H9 (cell line): Measurements from ENCODE around the gene FAM83E. TPM values are rescaled to one million over a fixed set of nuclear protein-coding genes. Genes with fewer than 3 reads are reported as not detected.

Experiments
- DNase-seq: peaks from one replicate; pipeline ENCODE4 v3.0.0-alpha.2; 2017
- H2AFZ ChIP-seq: one replicate; pipeline ENCODE4 v1.6.1; 2013; ENCODE audit warnings: mild to moderate bottlenecking, low read length, control low read depth, moderate library complexity
- H2AK5ac ChIP-seq: 2 replicates; pipeline ENCODE4 v1.6.1; 2013; ENCODE audit warnings: low read length, control low read depth, mixed read lengths; ENCODE audit not compliant: insufficient read length
- H2BK120ac ChIP-seq: one replicate; pipeline ENCODE4 v1.6.1; 2013; ENCODE audit warnings: low read depth, mild to moderate bottlenecking, low read length, control low read depth, inconsistent platforms; ENCODE audit not compliant: poor library complexity, severe bottlenecking
- H2BK12ac ChIP-seq: 2 replicates; pipeline ENCODE4 v1.6.1; 2013; ENCODE audit warnings: low read length, control low read depth, mixed read lengths, low read depth; ENCODE audit not compliant: insufficient read length
- H2BK15ac ChIP-seq: 2 replicates; pipeline ENCODE4 v1.6.1; 2013; ENCODE audit warnings: low read depth, low read length, control low read depth
- H2BK20ac ChIP-seq: one replicate; pipeline ENCODE4 v1.6.1; 2013; ENCODE audit warnings: low read depth, mild to moderate bottlenecking, low read length, control low read depth, inconsistent platforms; ENCODE audit not compliant: poor library complexity, severe bottlenecking
- H2BK5ac ChIP-seq: 2 replicates; pipeline ENCODE4 v1.6.1; 2013; ENCODE audit warnings: low read length, control low read depth, mixed read lengths; ENCODE audit not compliant: insufficient read length
- H3K14ac ChIP-seq: 2 replicates; pipeline ENCODE4 v1.6.1; 2013; ENCODE audit warnings: low read length, control low read depth; ENCODE audit not compliant: insufficient read depth
- H3K18ac ChIP-seq: 2 replicates; pipeline ENCODE4 v1.6.1; 2013; ENCODE audit warnings: low read depth, mild to moderate bottlenecking, mixed read lengths, low read length, control low read depth; ENCODE audit not compliant: insufficient read length
- H3K23ac ChIP-seq: 2 replicates; pipeline ENCODE4 v1.6.1; 2013; ENCODE audit warnings: low read length, control low read depth, mixed read lengths, low read depth; ENCODE audit not compliant: insufficient read length
- H3K23me2 ChIP-seq: 2 replicates; pipeline ENCODE4 v1.6.1; 2013; ENCODE audit warnings: low read depth, mild to moderate bottlenecking, mixed read lengths, low read length, control low read depth; ENCODE audit not compliant: insufficient read length, poor library complexity, severe bottlenecking
- H3K27ac ChIP-seq: 2 replicates; pipeline ENCODE4 v1.5.1; 2013; ENCODE audit warnings: low read length, control low read depth, mixed read lengths, low read depth; ENCODE audit not compliant: insufficient read length
- H3K27me3 ChIP-seq: 2 replicates; pipeline ENCODE4 v1.6.1; 2013; ENCODE audit warnings: low read length, control low read depth, inconsistent platforms; ENCODE audit not compliant: insufficient read depth
- H3K4ac ChIP-seq: 2 replicates; pipeline ENCODE4 v1.6.1; 2013; ENCODE audit warnings: low read depth, mild to moderate bottlenecking, control low read depth, inconsistent platforms, low read length, moderate library complexity
- H3K4me1 ChIP-seq: 2 replicates; pipeline ENCODE4 v1.6.1; 2013; ENCODE audit warnings: low read length, control low read depth, inconsistent platforms; ENCODE audit not compliant: insufficient read depth
- H3K4me2 ChIP-seq: 2 replicates; pipeline ENCODE4 v1.6.1; 2013; ENCODE audit warnings: low read length, control low read depth, mixed read lengths; ENCODE audit not compliant: insufficient read length, insufficient read depth
- H3K56ac ChIP-seq: 2 replicates; pipeline ENCODE4 v1.6.1; 2013; ENCODE audit warnings: low read depth, mild to moderate bottlenecking, mixed read lengths, low read length, control low read depth; ENCODE audit not compliant: insufficient read length
- H3K79me1 ChIP-seq: 2 replicates; pipeline ENCODE4 v1.6.1; 2013; ENCODE audit warnings: low read depth, mild to moderate bottlenecking, moderate library complexity, low read length, control low read depth, inconsistent platforms; ENCODE audit not compliant: insufficient read depth, poor library complexity, severe bottlenecking
- H3K79me2 ChIP-seq: 2 replicates; pipeline ENCODE4 v1.6.1; 2013; ENCODE audit warnings: low read length, control low read depth, inconsistent platforms; ENCODE audit not compliant: insufficient read depth
- H3K9ac ChIP-seq: 2 replicates; pipeline ENCODE4 v1.6.1; 2013; ENCODE audit warnings: low read length, control low read depth, mixed read lengths; ENCODE audit not compliant: insufficient read length; ENCODE audit errors: extremely low read depth
- H3K9me3 ChIP-seq: one replicate; pipeline ENCODE4 v1.6.1; 2013; ENCODE audit warnings: low read depth, low read length, inconsistent platforms; ENCODE audit not compliant: control insufficient read depth
- H3T11ph ChIP-seq: one replicate; pipeline ENCODE4 v1.6.1; 2013; ENCODE audit warnings: mild to moderate bottlenecking, low read length, control low read depth, inconsistent platforms
- H4K20me1 ChIP-seq: one replicate; pipeline ENCODE4 v1.6.1; 2013; ENCODE audit not compliant: control insufficient read depth, insufficient read length, insufficient read depth
- H4K5ac ChIP-seq: 2 replicates; pipeline ENCODE4 v1.6.1; 2013; ENCODE audit warnings: low read depth, mild to moderate bottlenecking, mixed read lengths, low read length, control low read depth; ENCODE audit not compliant: insufficient read length
- H4K8ac ChIP-seq: replicated peaks from 2 replicates; pipeline ENCODE4 v1.6.1; 2013; ENCODE audit warnings: low read length, control low read depth, mixed read lengths, low read depth; ENCODE audit not compliant: insufficient read length
- H4K91ac ChIP-seq: 2 replicates; pipeline ENCODE4 v1.6.1; 2013; ENCODE audit warnings: low read depth, mild to moderate bottlenecking, moderate library complexity, mixed read lengths, low read length, control low read depth; ENCODE audit not compliant: insufficient read length
- H3K27ac Mint-ChIP-seq, 3 experiments: 2 replicates in 2 of 3; 3 replicates in 1 of 3; pipeline ENCODE4 v1.8.0; 2020 to 2021; ENCODE audit warnings: mixed read lengths in 3 of 3, mild to moderate bottlenecking in 1 of 3, moderate library complexity in 1 of 3
- H3K27me3 Mint-ChIP-seq: 2 replicates; pipeline ENCODE4 v1.8.0; 2021; ENCODE audit warnings: low read depth, mild to moderate bottlenecking, moderate library complexity, mixed read lengths
- H3K36me3 Mint-ChIP-seq, 3 experiments: 2 replicates in 2 of 3; 3 replicates in 1 of 3; pipeline ENCODE4 v1.8.0; 2020 to 2021; ENCODE audit warnings: low read depth in 3 of 3, mixed read lengths in 3 of 3; ENCODE audit not compliant: insufficient read depth in 1 of 3
- H3K4me1 Mint-ChIP-seq, 2 experiments: 2 replicates each; pipeline ENCODE4 v1.8.0; 2020; ENCODE audit warnings: mixed read lengths in 2 of 2
- H3K4me3 Mint-ChIP-seq, 2 experiments: 2 replicates in 1 of 2; 3 replicates in 1 of 2; pipeline ENCODE4 v1.8.0; 2020 to 2021; ENCODE audit warnings: mild to moderate bottlenecking in 2 of 2, mixed read lengths in 2 of 2, moderate library complexity in 1 of 2
- H3K9me3 Mint-ChIP-seq, 2 experiments: 2 replicates in 1 of 2; 3 replicates in 1 of 2; pipeline ENCODE4 v1.8.0; 2020; ENCODE audit warnings: mild to moderate bottlenecking in 2 of 2, mixed read lengths in 2 of 2, moderate library complexity in 1 of 2
- WGBS: extraction: QIAGEN DNeasy Blood & Tissue Kit; methylation state at CpG from one replicate; pipeline ENCODE4 v1.1.7; 2013; ENCODE audit warnings: missing lambda C conversion rate, low lambda C conversion rate, mixed read lengths; ENCODE audit not compliant: insufficient read length; ENCODE audit errors: extremely low coverage; 5-methylcytosine and 5-hydroxymethylcytosine counted together
- total RNA-seq: library from RNA; stranded (reverse); gene quantifications from 2 replicates; pipeline ENCODE4 v1.2.1, GENCODE V29; 2021
- TF ChIP-seq, protein P1 (sequence below): fragments of 200-600 bp; sonication (generic); conservative IDR thresholded peaks from 3 replicates; pipeline ENCODE4 v1.8.0; 2021; ENCODE audit warnings: antibody characterized with exemption, mild to moderate bottlenecking

Gene FAM83E
- total RNA-seq, 1 experiment from 2014 or later: 9.2 TPM

DNA sequence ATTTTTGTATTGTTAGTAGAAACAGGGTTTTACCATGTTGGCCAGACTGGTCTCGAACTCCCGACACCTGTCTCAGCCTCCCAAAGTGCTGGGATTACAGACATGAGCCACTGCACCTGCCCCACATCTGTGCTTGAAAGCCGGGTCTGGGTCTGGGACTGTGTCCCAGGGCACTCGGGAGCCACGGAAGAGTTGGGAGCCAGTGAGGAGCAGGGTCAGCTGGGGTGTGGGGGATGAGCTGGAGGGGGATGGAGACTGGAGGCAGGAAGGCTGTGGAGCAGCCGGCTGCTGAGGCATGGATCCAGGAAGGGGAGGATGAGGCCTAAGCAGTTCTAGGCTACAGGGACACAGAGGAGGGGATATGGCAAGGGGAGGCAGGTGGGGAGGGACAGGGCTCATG, 19.0 kb downstream of the FAM83E start:
- no peak overlapping the region for H4K5ac ChIP-seq
- no peak overlapping the region for H2AK5ac ChIP-seq
- H3K4me1 ChIP-seq: no peaks in the 10 kb centered on the region
- H3K79me1 ChIP-seq: no peaks in the 10 kb centered on the region
- H3T11ph ChIP-seq: no peak overlapping the region
- no peak overlapping the region for H2BK5ac ChIP-seq
- no peaks in the 10 kb centered on the region for H3K79me2 ChIP-seq
- no peaks in the 10 kb centered on the region for H3K27me3 ChIP-seq
- H2BK20ac ChIP-seq: no peak overlapping the region
- Mint-ChIP-seq H3K36me3 (no peaks in the 10 kb centered on the region), H3K4me3 (no peak overlapping the region), H3K27ac (no peak overlapping the region; a peak in 1 of 7 replicates), H3K27me3 (peaks cover 10% of the 10 kb centered on the region), H3K4me1 (no peaks in the 10 kb centered on the region), H3K9me3 (no peaks in the 10 kb centered on the region)
- H3K27ac ChIP-seq: no peak overlapping the region
- no peak overlapping the region for H3K4me2 ChIP-seq
- WGBS: no CpG with 5 or more reads among the region's 6 CpGs
- no peak overlapping the region for H3K14ac ChIP-seq
- H2BK15ac ChIP-seq: no peak overlapping the region
- H3K23ac ChIP-seq: no peak overlapping the region
- no peak overlapping the region for H2AFZ ChIP-seq
- H4K91ac ChIP-seq: no peak overlapping the region
- H3K9ac ChIP-seq: no peak overlapping the region
- H2BK120ac ChIP-seq: no peak overlapping the region
- H2BK12ac ChIP-seq: no peak overlapping the region
- H3K9me3 ChIP-seq: no peaks in the 10 kb centered on the region
- H3K4ac ChIP-seq: no peak overlapping the region
- no peak overlapping the region for H4K8ac ChIP-seq
- H3K18ac ChIP-seq: no peak overlapping the region
- TF ChIP-seq, protein P1, sequence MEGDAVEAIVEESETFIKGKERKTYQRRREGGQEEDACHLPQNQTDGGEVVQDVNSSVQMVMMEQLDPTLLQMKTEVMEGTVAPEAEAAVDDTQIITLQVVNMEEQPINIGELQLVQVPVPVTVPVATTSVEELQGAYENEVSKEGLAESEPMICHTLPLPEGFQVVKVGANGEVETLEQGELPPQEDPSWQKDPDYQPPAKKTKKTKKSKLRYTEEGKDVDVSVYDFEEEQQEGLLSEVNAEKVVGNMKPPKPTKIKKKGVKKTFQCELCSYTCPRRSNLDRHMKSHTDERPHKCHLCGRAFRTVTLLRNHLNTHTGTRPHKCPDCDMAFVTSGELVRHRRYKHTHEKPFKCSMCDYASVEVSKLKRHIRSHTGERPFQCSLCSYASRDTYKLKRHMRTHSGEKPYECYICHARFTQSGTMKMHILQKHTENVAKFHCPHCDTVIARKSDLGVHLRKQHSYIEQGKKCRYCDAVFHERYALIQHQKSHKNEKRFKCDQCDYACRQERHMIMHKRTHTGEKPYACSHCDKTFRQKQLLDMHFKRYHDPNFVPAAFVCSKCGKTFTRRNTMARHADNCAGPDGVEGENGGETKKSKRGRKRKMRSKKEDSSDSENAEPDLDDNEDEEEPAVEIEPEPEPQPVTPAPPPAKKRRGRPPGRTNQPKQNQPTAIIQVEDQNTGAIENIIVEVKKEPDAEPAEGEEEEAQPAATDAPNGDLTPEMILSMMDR: no peak
- H3K23me2 ChIP-seq: no peaks in the 10 kb centered on the region
- H3K56ac ChIP-seq: no peak overlapping the region
- no peaks in the 10 kb centered on the region for H4K20me1 ChIP-seq
- no peak for DNase-seq
